B cell (primary cell): ENCODE measurements around the gene UBASH3B.

Experiments used
- CTCF ChIP-seq: fragments of 200-600 bp; IDR thresholded peaks from one replicate; pipeline ENCODE4 v1.8.0; 2022; ENCODE audit warnings: antibody characterized with exemption, mild to moderate bottlenecking
- EZH2 ChIP-seq: IDR thresholded peaks from 2 replicates; pipeline ENCODE4 v1.6.1; 2012; ENCODE audit warnings: borderline replicate concordance, low read depth, mild to moderate bottlenecking, moderate library complexity, low read length; ENCODE audit not compliant: insufficient read depth, poor library complexity, severe bottlenecking

- TF ChIP-seq CTCF (no peak), EZH2 (no peak)
Measured at GRCh38 chr11:122619757-122620156, 35.8 kb upstream of the UBASH3B start.
